Loucy (cell line): ENCODE data around the gene IZUMO2.

Source experiments
- H2AFZ ChIP-seq: fragments of 200-600 bp; sonication (generic); 2 replicates; pipeline ENCODE4 v1.6.0; 2016; ENCODE audit warnings: antibody characterized with exemption, mild to moderate bottlenecking, low read length, moderate library complexity
- H3F3A ChIP-seq: fragments of 200-600 bp; 2 replicates; pipeline ENCODE4 v1.6.0; 2016; ENCODE audit warnings: antibody characterized with exemption, low read depth, mild to moderate bottlenecking
- H3K27me3 ChIP-seq: fragments of 200-600 bp; sonication (generic); 2 replicates; pipeline ENCODE4 v1.6.1; 2014; ENCODE audit warnings: low read length, mild to moderate bottlenecking; ENCODE audit not compliant: insufficient read depth, poor library complexity, severe bottlenecking
- H3K36me3 ChIP-seq: fragments of 200-600 bp; sonication (generic); 2 replicates; pipeline ENCODE4 v1.6.1; 2016; ENCODE audit warnings: low read length; ENCODE audit not compliant: insufficient read depth
- H3K4me1 ChIP-seq: fragments of 200-600 bp; sonication (generic); 2 replicates; pipeline ENCODE4 v1.5.1; 2014; ENCODE audit warnings: low read length, mild to moderate bottlenecking; ENCODE audit not compliant: insufficient read depth, poor library complexity, severe bottlenecking
- H3K4me2 ChIP-seq: fragments of 200-600 bp; sonication (generic); 2 replicates; pipeline ENCODE4 v1.6.0; 2014; ENCODE audit warnings: antibody characterized with exemption, low read length, low read depth, mild to moderate bottlenecking; ENCODE audit not compliant: poor library complexity, severe bottlenecking
- H3K4me3 ChIP-seq: fragments of 200-600 bp; sonication (generic); 2 replicates; pipeline ENCODE4 v1.5.1; 2014; ENCODE audit warnings: low read length, mild to moderate bottlenecking, mixed read lengths; ENCODE audit not compliant: poor library complexity, severe bottlenecking
- H3K79me2 ChIP-seq: fragments of 200-600 bp; sonication (generic); 2 replicates; pipeline ENCODE4 v1.6.1; 2014; ENCODE audit warnings: low read length; ENCODE audit not compliant: insufficient read depth
- H3K9ac ChIP-seq: fragments of 200-600 bp; sonication (generic); 2 replicates; pipeline ENCODE4 v1.6.0; 2014; ENCODE audit warnings: mild to moderate bottlenecking, low read depth, low read length, moderate library complexity; ENCODE audit not compliant: poor library complexity, severe bottlenecking
- H3K9me2 ChIP-seq: fragments of 200-600 bp; sonication (generic); replicated peaks from 2 replicates; pipeline ENCODE4 v1.6.1; 2016; ENCODE audit warnings: low read depth, low read length, mixed read lengths
- H3K9me3 ChIP-seq: fragments of 200-600 bp; sonication (generic); 2 replicates; pipeline ENCODE4 v1.6.1; 2014; ENCODE audit warnings: mild to moderate bottlenecking, antibody characterized with exemption, low read length, low read depth; ENCODE audit not compliant: insufficient read depth
- H4K20me1 ChIP-seq: fragments of 200-600 bp; sonication (generic); 2 replicates; pipeline ENCODE4 v1.6.0; 2014; ENCODE audit warnings: antibody characterized with exemption, low read length, mild to moderate bottlenecking; ENCODE audit not compliant: insufficient read depth, poor library complexity, severe bottlenecking
- EZH2phosphoT487 ChIP-seq: fragments of 200-600 bp; IDR thresholded peaks from 2 replicates; pipeline ENCODE4 v1.6.1; 2018; ENCODE audit warnings: antibody characterized with exemption, mild to moderate bottlenecking, moderate library complexity, borderline replicate concordance
- TF ChIP-seq, protein P1 (sequence below): fragments of 200-600 bp; sonication (generic); conservative IDR thresholded peaks from 2 replicates; pipeline ENCODE4 v1.5.1; 2014; ENCODE audit warnings: mild to moderate bottlenecking, antibody characterized with exemption, low read length

The IZUMO2 gene

DNA sequence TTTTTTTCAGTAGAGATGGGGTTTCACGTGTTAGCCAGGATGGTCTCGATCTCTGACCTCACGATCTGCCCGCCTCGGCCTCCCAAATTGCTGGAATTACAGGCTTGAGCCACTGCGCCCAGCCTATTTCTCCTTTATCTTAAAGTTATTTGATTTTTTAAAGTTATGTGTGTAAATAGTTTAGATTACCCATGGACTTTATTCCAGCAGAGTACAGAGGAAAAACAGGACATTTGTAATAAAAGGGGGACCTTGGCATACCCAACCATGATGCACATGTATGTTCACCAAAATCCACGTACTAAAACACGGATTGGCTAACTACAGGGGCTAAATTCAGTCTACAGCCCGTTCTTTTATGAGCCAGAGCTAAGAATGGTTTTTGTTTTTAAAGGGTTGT is 13.7 kb upstream of the IZUMO2 start:
- Histone ChIP-seq H3K4me2 (no peak overlapping the region), H3K79me2 (no peaks in the 10 kb centered on the region), H4K20me1 (no peaks in the 10 kb centered on the region), H3K9me3 (no peaks in the 10 kb centered on the region), H3K9me2 (no peaks in the 10 kb centered on the region), H3K4me3 (no peak overlapping the region), H3K4me1 (no peaks in the 10 kb centered on the region), H3K36me3 (no peaks in the 10 kb centered on the region), H3K9ac (no peak overlapping the region), H2AFZ (no peak overlapping the region), H3K27me3 (no peaks in the 10 kb centered on the region), H3F3A (no peaks in the 10 kb centered on the region)
- no peak for TF ChIP-seq EZH2phosphoT487
- TF ChIP-seq, protein P1, sequence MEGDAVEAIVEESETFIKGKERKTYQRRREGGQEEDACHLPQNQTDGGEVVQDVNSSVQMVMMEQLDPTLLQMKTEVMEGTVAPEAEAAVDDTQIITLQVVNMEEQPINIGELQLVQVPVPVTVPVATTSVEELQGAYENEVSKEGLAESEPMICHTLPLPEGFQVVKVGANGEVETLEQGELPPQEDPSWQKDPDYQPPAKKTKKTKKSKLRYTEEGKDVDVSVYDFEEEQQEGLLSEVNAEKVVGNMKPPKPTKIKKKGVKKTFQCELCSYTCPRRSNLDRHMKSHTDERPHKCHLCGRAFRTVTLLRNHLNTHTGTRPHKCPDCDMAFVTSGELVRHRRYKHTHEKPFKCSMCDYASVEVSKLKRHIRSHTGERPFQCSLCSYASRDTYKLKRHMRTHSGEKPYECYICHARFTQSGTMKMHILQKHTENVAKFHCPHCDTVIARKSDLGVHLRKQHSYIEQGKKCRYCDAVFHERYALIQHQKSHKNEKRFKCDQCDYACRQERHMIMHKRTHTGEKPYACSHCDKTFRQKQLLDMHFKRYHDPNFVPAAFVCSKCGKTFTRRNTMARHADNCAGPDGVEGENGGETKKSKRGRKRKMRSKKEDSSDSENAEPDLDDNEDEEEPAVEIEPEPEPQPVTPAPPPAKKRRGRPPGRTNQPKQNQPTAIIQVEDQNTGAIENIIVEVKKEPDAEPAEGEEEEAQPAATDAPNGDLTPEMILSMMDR: no peak

GRCh38 chr19:50175924-50176323 is 12.8 kb upstream of the IZUMO2 start:
- Histone ChIP-seq H3K9me3 (no peaks in the 10 kb centered on the region), H3F3A (no peaks in the 10 kb centered on the region), H3K4me3 (no peak overlapping the region), H3K9ac (no peak overlapping the region), H4K20me1 (no peaks in the 10 kb centered on the region), H3K36me3 (no peaks in the 10 kb centered on the region), H2AFZ (no peak overlapping the region), H3K9me2 (no peaks in the 10 kb centered on the region), H3K4me1 (no peaks in the 10 kb centered on the region), H3K79me2 (no peaks in the 10 kb centered on the region), H3K4me2 (no peak overlapping the region), H3K27me3 (no peaks in the 10 kb centered on the region)
- TF ChIP-seq, protein P1: no peak
- no peak for TF ChIP-seq EZH2phosphoT487

DNA sequence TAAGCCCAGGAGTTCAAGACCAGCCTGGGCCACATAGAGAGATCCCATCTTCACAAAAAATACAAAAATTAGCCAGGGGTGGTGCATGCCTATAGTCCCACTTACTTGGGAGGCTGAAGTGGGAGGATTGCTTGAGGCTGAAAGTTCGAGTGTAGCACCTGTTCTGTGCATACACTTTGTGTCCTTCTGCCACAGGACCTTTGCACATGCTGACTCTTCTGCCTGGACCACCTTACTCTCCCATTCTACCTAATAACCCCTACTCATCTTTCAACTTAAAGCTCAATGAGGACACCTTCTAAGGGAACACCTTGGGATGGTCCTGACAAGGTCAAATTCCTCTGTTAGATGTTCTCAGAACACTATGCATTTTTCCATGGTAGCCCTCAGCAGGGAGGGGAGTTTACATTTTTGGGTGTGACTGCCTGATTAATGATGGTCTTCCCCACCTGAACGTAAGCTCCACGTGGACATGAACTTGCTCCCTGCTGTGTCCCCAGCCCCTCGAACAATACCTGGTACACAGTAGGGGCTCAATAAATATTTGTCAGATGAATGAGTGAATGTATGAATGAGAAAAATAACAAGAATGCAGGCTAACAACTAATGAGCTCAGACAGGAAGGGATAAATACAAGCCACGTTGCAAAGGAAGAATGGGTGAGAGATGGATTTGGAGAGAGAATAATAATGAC is 11.2 kb upstream of the IZUMO2 start:
- no peaks in the 10 kb centered on the region for H3K79me2 ChIP-seq
- H3K4me3 ChIP-seq: no peak overlapping the region
- H3K9me2 ChIP-seq: no peaks in the 10 kb centered on the region
- TF ChIP-seq, protein P1: no peak
- TF ChIP-seq EZH2phosphoT487: no peak
- H3F3A ChIP-seq: no peaks in the 10 kb centered on the region
- H3K4me2 ChIP-seq: no peak overlapping the region
- no peak overlapping the region for H3K9ac ChIP-seq
- H3K4me1 ChIP-seq: no peaks in the 10 kb centered on the region
- no peaks in the 10 kb centered on the region for H3K36me3 ChIP-seq
- H4K20me1 ChIP-seq: no peaks in the 10 kb centered on the region
- H3K9me3 ChIP-seq: 0 out of 2 replicates have a peak, but pooled peaks cover 3% of the 10 kb centered on the region
- no peaks in the 10 kb centered on the region for H3K27me3 ChIP-seq
- H2AFZ ChIP-seq: no peak overlapping the region
